Retinal pigment epithelial cell (primary cell): ENCODE results near the gene NOP14.

ENCODE experiments used
- DNase-seq: peaks from one replicate; pipeline ENCODE4 v3.0.0-alpha.2; 2010; ENCODE audit warnings: low read depth
- H3K4me3 ChIP-seq: 2 replicates; pipeline ENCODE4 v1.5.1; 2011; ENCODE audit warnings: mild to moderate bottlenecking, low read length, control low read depth, moderate library complexity
- TF ChIP-seq, protein P1 (sequence below): conservative IDR thresholded peaks from 2 replicates; pipeline ENCODE4 v1.5.1; 2011; ENCODE audit warnings: low read depth, low read length, control low read depth, inconsistent platforms

The NOP14 gene

DNA sequence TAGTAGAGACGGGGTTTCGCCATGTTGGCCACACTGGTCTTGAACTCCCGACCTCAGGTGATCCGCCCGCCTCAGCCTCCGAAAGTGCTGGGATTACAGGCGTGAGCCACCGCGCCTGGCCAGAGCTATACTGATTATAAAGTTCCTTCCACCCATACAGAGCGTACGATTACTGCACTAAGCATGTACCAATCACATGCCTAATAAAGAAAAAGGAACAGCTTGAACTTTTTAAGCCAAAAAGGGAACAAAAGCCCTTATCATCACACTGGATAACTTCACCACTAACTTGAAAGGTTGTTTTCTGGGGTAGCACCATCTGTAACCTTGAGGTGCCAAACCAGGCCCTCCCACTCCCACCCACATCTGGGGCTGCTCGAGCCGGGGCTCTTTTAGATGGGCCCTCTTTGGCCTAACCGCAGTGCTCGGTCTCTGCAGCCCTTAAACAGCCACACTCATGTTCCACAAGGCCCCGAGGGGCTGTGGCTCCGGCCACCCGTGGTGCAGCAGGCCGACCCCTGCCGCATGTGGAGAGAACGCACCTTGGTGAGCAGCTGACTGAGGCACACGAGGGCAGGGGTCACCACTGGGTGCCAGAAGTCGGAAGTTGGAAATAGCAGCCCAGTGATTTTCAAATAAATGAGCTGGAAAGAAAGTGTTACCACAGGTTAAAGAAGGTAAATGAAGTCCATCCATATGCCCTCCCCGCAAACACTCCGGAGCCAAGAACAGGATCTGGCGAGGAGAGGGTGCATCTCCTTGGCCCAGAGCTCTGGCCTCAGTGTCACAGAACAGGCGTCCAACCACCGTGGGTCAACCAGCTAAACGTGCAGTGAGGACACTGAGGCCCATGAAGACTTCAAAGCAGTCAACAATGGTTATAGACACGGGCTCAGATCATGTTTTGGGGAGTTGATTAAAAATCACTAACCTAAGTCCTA lies 18.4 kb downstream of the NOP14 start:
- TF ChIP-seq, protein P1, sequence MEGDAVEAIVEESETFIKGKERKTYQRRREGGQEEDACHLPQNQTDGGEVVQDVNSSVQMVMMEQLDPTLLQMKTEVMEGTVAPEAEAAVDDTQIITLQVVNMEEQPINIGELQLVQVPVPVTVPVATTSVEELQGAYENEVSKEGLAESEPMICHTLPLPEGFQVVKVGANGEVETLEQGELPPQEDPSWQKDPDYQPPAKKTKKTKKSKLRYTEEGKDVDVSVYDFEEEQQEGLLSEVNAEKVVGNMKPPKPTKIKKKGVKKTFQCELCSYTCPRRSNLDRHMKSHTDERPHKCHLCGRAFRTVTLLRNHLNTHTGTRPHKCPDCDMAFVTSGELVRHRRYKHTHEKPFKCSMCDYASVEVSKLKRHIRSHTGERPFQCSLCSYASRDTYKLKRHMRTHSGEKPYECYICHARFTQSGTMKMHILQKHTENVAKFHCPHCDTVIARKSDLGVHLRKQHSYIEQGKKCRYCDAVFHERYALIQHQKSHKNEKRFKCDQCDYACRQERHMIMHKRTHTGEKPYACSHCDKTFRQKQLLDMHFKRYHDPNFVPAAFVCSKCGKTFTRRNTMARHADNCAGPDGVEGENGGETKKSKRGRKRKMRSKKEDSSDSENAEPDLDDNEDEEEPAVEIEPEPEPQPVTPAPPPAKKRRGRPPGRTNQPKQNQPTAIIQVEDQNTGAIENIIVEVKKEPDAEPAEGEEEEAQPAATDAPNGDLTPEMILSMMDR, result no peak
- DNase-seq, result no peak
- H3K4me3 ChIP-seq, result no peak overlapping the region

DNA sequence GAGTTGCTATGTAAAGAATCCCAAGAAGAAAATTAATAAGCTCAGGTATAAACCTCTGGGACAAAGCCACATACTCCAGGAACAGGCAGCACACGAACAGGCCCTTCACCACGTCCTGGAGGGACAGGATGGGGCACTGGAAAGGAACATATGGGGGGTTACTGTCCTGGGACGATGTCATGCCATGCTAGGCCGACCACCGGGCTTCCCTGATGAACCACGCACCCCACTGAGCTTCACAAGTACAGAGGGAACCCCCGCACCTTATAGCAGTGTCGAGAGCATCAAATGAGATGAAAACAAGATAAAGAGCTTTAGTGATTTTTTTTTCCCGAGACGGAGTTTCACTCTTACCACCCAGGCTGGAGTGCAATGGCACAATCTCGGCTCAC lies 19.1 kb downstream of the NOP14 start:
- H3K4me3 ChIP-seq, result no peak overlapping the region
- TF ChIP-seq, protein P1, result no peak
- no peak for DNase-seq

DNA sequence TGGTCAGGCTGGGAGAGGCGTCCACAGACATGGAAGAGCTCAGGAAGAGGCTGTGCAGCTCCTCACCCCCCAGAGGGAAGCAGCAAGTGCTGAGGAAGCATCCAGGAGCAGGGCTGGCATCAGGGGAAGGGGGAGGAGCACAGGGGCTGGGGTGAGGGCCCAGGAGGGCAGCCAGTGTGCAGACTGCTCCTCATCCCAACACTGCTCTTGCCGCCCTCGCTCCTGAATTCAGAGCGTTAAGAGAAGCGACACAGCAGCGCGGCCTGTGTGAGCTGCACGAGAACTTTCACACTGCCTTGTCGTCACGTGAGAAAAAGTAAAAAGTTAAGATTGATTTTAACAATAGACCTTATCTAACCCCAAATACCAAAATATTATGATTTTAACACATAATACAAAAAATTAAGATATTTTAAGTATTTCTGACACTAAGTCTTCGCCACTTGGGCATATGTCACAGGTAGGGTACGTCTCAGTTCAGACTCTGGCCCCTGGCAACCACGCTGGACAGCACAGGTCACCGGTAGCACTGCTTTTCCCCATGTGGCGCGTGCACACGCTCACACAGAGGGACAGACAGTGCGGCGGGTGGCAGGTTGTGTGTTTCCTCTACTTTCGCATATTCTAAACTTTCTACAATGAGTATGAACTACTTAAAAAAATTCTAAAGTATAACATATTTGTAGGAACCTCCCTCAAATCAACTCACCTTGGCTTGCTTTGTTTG lies 19.7 kb downstream of the NOP14 start:
- H3K4me3 ChIP-seq, result no peak overlapping the region
- TF ChIP-seq, protein P1, result no peak
- DNase-seq, result no peak

DNA sequence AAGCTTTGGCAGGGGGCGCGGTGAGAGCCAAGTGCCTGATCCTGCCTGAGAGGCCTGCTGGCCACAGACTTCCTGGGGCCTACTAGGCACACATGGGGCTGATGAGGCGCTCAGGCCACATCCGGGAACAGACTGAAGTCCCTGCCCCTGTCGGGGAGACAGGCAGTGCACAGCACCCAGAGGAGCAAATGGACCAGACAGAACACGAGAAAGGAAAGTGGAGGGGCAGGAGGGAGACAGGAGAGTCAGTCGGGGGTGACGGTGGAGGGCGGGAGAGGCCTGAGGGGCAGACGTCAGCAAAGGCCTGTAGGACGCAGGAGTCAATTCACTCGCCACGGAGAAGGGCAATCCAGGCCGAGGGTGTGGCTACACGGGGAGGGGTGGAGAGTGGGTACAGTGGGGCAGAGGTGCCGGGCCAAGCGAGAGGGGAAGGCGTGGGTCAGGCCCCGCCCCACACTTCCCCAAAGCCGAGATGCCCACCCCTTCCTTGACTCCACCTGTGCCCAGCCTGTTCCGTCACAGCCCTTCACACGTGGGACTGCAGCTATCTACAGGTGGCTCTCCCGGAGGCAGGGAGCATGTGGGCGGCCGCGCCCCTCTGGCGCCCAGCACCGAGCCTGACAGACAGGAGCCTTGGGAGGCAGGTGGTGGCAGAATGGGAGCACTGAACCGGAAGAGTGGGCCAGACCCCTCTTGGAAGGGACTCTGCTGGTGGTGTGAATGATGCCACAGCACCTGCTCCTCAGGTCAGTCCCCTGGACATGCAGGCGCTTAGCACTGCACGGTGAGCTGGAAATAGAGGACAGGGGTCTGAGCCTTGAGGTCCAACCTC lies 20.5 kb downstream of the NOP14 start:
- DNase-seq, result no peak
- H3K4me3 ChIP-seq, result no peak overlapping the region
- TF ChIP-seq, protein P1, result no peak

DNA sequence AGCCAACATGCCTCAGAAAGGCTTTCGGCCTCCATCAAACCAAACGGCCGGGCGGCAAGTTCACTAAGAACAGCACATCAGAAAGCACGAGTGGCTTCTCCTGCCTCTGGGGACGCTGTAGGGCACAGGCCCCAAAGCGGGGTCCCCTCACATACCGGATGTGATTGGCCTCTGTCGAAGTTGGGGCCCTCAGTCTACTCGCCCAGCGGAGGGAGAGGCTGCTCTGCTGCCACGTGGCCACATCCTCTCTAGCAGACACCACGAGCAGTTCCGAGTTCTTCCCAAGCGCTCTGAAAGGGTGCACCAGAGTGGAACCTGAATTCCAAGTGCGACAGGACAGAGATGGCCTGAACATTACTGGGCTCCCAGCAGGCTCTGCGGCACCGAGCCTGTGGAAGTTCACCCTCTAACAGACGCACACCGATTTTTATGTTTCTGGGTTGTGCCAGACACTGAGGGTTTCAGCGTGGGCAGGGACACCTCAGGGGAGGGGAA lies 21.1 kb downstream of the NOP14 start:
- no peak overlapping the region for H3K4me3 ChIP-seq
- TF ChIP-seq, protein P1, result no peak
- DNase-seq, result no peak

DNA sequence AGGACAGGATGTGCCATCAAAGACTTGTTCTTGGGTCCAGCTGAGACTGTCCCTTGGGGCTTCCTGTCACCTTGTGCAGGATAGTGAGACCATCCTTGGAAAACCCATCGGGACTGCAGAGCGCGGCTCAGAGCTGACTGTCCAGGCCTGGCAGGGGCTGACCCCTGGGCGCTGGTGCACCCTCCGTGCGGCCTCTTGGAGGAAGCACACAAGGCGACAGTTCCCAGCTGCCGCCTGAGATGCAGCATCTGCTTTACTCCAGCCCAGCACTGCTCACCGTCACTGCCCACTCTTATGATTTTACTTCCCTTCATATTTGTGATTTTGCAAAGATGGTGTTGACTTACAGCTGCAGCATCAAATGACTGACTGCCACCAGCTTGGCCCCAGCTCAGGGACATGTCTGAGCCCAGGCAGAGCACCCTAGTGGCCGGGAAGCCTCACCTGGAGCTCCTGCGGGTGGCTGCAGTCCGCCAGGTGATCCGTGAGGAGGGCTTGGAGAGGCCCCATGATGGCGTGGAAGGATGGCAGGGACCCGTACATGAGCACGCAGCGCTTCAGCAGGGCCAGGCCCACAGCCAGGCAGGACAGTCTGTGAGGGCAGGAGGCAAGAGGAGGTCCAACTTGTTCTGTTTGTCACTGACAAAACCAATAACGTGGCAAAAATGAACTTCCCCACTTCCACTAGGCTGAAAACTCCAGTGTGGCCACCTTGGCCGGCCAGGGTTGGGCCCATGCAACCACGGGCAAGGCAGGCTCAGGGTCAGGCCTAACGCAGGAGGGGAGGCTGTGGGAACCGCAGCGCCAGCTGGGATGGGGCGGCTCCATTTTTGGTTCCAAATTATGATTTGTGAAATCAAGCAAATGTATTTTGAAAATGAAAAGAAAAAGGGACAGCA lies 21.8 kb downstream of the NOP14 start:
- no peak overlapping the region for H3K4me3 ChIP-seq
- TF ChIP-seq, protein P1, result no peak
- no peak for DNase-seq
